Muscle of leg (tissue), 11 donors: ENCODE data around the gene GNA12. TPM values are rescaled to one million over a fixed set of nuclear protein-coding genes. Genes with fewer than 3 reads are reported as not detected.
A peak's percentile ranks its signal among the peaks of the same experiment; 100 is the strongest.
"Not testable (repeated sequence)": the region's sequence is repeated elsewhere in the genome, so short reads cannot be mapped to it uniquely, and the experiment has no call there.

Experiments used
- DNase-seq: peaks from one replicate; pipeline ENCODE4 v3.0.0; 2013
- H3K27ac ChIP-seq: one replicate; pipeline ENCODE4 v1.5.1; 2013; ENCODE audit warnings: mild to moderate bottlenecking, low read length, control low read depth
- H3K27me3 ChIP-seq: one replicate; pipeline ENCODE4 v1.6.1; 2013; ENCODE audit warnings: low read length; ENCODE audit not compliant: control insufficient read depth, insufficient read depth
- H3K36me3 ChIP-seq: one replicate; pipeline ENCODE4 v1.6.1; 2013; ENCODE audit warnings: low read length; ENCODE audit not compliant: control insufficient read depth, insufficient read depth
- H3K4me1 ChIP-seq: one replicate; pipeline ENCODE4 v1.6.1; 2013; ENCODE audit warnings: low read length; ENCODE audit not compliant: control insufficient read depth, insufficient read depth
- H3K4me3 ChIP-seq: one replicate; pipeline ENCODE4 v1.5.1; 2013; ENCODE audit warnings: low read length, control low read depth
- H3K9me3 ChIP-seq: replicated peaks from 2 replicates; pipeline ENCODE4 v1.6.1; 2013; ENCODE audit warnings: low read depth, low read length; ENCODE audit not compliant: control insufficient read depth
- WGBS: methylation state at CpG from one replicate; pipeline ENCODE4 v1.1.5; 2013; ENCODE audit warnings: missing lambda C conversion rate; ENCODE audit not compliant: insufficient coverage; 5-methylcytosine and 5-hydroxymethylcytosine counted together
- polyA plus RNA-seq, 8 donors: library from polyadenylated mRNA; unstranded; fragments of 120-200 nt; gene quantifications; one replicate each; pipeline versions ENCODE4 v1.2.1 to v1.2.3, GENCODE V29; 2013; ENCODE audit warnings: inconsistent platforms in 1 of 8, low replicate concordance in 1 of 8; ENCODE audit not compliant: insufficient read length in 8 of 8, insufficient read depth in 1 of 8
- total RNA-seq: library from RNA; stranded (reverse); fragments of 120-200 nt; gene quantifications from one replicate; pipeline ENCODE4 v1.2.4, GENCODE V29; 2013

The GNA12 gene
- total and polyA plus RNA-seq, 9 donors: 6.6 to 40.4 (median 31.6) TPM

DNA sequence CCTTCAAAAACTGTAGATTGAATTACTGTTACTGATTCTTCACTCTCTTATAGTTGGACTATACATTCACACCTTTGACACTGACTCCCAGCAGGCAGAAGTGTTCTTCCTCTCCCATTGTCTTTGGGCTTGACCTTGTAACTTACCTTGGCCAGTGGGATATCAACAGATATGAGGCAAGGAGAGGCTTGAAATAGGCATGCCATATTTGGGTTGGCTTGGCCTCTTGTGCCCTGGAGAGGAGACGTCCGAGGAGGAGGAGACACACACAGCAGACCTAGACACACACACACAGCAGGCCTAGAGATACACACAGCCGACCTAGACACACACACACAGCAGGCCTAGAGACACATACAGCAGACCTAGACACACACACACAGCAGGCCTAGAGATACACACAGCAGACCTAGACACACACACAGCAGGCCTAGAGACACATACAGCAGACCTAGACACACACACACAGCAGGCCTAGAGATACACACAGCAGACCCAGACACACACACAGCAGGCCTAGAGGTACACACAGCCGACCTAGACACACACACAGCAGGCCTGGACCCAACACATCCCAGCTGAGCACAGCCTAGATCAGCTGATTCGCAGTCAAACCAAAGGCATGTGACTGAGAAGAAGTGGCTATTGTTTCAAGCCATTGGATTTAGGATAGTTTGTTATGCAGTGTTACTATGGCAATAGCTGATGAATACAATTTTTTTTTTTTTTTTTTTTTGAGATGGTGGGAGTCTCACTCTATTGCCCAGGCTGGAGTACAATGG lies 12.5 kb upstream of the GNA12 start:
- no peaks in the 10 kb centered on the region for H3K27me3 ChIP-seq
- 87% methylated on average over 3 of the region's 5 CpGs for WGBS
- H3K36me3 ChIP-seq: no peaks in the 10 kb centered on the region
- no peak for DNase-seq
- no peak overlapping the region for H3K4me3 ChIP-seq
- H3K4me1 ChIP-seq: peaks cover 7% of the 10 kb centered on the region
- no peak overlapping the region for H3K27ac ChIP-seq
- no peaks in the 10 kb centered on the region for H3K9me3 ChIP-seq

DNA sequence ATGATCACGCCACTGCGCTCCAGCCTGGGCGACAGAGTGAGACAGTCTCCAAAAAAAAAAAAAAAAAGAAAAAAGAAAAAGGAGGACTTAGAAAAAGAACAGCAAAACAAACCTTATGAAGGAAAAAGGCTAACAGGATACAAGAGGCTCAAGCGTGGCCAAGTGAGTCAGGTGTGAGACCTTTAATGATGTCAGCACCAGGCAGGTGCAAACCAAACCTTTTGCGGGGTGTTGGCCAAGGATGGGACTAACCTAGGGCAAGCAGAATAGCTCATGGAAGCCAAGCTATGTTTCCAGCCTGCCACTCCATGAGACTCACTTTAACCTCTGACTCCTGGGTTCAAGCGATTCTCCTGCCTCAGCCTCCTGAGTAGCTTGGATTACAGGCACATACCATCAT lies 11.3 kb upstream of the GNA12 start:
- Histone ChIP-seq H3K27ac (no peak overlapping the region), H3K4me1 (peaks cover 7% of the 10 kb centered on the region), H3K27me3 (no peaks in the 10 kb centered on the region), H3K9me3 (no peaks in the 10 kb centered on the region), H3K4me3 (no peak overlapping the region), H3K36me3 (no peaks in the 10 kb centered on the region)
- no peak for DNase-seq
- 95% methylated on average over 2 of the region's 6 CpGs for WGBS

DNA sequence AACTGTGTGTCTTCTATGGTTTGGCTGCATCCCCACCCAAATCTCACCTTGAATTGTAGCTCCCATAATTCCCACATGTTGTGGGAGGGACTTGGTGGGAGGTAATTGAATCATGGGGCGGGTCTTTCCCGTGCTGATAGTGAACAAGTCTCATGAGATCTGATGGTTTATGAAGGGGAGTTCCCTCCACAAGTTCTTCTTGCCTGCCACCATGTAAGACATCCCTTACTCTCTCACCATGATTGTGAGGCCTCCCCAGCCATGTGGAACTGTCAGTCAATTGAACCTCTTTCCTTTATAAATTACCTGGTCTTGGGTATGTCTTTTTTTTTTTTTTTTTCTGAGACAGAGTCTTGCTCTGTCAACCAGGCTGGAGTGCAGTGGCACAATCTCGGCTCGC lies 9.4 kb upstream of the GNA12 start:
- not testable (repeated sequence) for H3K27me3 ChIP-seq, H3K27ac ChIP-seq, H3K4me3 ChIP-seq, DNase-seq, H3K9me3 ChIP-seq, H3K4me1 ChIP-seq, H3K36me3 ChIP-seq
- WGBS: no CpG with 5 or more reads among the region's 4 CpGs

DNA sequence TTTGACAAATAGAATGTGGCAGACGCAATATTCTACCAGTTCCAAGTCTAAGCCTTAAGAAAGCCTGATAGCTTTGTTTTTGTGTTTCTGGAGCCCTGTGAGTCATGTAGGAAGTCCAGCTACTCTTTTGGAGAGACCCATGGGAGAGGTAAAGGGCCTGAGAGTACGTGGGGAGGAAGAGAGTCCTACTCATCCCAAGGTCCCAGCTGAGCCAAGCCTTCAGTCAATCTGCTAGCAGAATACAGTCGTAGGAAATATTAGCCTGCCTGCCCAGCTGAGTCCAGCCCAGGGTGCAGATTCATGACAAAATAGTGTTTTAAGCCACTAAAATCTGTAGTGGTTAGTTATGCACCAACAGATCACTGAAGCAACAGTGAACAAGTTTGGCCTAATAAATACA lies 9.0 kb upstream of the GNA12 start:
- H3K27ac ChIP-seq: no peak overlapping the region
- H3K36me3 ChIP-seq: no peaks in the 10 kb centered on the region
- H3K4me1 ChIP-seq: no peaks in the 10 kb centered on the region
- WGBS: 20% methylated on average over 1 of the region's 3 CpGs
- no peaks in the 10 kb centered on the region for H3K27me3 ChIP-seq
- DNase-seq: peak; percentile 33
- H3K4me3 ChIP-seq: no peak overlapping the region
- H3K9me3 ChIP-seq: no peaks in the 10 kb centered on the region

DNA sequence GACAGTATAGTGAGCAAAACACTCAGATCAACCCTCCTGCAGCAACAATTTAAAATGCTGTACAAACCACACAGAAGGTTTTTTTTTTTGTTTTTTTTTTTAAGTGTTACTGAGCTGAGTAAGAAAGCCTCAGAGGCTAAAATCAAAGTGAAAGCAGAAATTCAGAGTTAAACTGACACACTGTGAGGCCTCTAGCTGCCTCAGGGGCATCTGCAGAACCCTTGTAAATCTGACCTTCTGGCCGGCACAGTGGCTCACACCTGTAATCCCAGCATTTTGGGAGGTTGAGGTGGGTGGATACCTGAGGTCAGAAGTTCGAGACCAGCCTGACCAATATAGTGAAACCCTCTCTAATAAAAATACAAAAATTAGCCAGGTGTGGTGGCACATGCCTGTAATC lies 7.4 kb upstream of the GNA12 start:
- H3K27ac ChIP-seq: no peak overlapping the region

DNA sequence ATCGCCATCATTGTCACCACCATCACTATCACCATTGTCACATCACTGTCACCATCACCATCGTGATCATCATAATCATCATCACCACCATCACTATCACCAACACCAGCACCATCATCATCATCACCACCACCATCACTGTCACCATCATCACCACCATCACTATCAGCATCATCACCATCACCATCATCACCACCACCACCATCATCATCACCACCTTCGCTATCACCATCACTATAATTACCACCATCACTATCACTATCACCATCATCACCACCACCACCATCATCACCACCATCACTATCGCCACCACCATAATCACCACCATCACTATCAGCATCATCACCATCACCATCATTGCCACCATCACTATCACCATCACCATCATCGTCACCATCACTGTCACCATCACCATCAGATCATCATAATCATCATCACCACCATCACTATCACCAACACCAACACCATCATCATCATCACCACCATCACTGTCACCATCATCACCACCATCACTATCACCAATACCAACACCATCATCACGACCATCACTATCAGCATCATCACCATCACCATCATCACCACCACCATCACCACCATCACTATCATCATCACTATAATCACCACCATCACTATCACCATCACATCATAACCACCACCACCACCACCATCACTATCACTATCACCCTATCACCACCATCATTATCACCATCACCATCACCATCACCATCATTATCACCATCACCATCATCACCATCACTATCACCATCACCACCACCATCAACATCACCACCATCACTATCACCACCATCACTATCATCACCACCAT lies 6.0 kb upstream of the GNA12 start:
- Histone ChIP-seq H3K4me1 (no peaks in the 10 kb centered on the region), H3K4me3 (no peak overlapping the region)
- WGBS: 90% methylated on average over 5 of the region's 6 CpGs

More for the DNA sequence above, 7.4 kb upstream of the GNA12 start:
- WGBS: no CpG with 5 or more reads among the region's 2 CpGs
- Histone ChIP-seq H3K27me3 (no peaks in the 10 kb centered on the region), H3K4me3 (no peak overlapping the region), H3K36me3 (no peaks in the 10 kb centered on the region), H3K9me3 (no peaks in the 10 kb centered on the region), H3K4me1 (no peaks in the 10 kb centered on the region)
- no peak for DNase-seq

DNA sequence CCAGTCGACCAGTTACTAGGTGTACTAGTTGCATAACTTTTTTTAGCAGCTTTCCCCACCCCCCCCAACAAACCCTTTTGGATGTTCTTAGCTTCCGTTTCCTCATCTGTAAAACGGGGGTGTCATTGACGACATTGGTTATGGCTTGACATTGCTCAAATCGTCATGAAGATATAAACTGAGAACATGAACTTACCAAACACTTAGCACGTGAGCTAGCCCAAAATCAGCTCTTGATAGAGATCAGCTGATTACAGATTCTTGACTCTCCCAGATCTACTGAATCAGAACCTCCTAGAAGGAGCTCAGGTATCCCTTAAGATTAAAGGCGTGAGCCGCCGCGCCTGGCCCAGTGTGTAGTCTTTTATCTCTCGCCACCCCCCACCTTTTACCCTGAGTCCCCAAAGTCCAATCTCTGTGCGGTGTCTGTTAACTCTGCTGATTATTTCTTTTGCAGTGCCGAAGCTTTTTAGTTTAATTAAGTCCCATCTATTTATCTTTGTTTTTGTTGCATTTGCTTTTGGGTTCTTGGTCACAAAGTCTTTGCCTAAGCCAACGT lies 1.0 kb upstream of the GNA12 start:
- DNase-seq: no peak
- Histone ChIP-seq H3K36me3 (peaks cover 9% of the 10 kb centered on the region), H3K4me1 (peaks cover 16% of the 10 kb centered on the region), H3K27ac (no peak overlapping the region), H3K4me3 (no peak overlapping the region), H3K27me3 (no peaks in the 10 kb centered on the region), H3K9me3 (no peaks in the 10 kb centered on the region)
- WGBS: 65% methylated on average over 4 of the region's 14 CpGs

More for the DNA sequence above, 6.0 kb upstream of the GNA12 start:
- Histone ChIP-seq H3K36me3 (no peaks in the 10 kb centered on the region), H3K27me3 (no peaks in the 10 kb centered on the region), H3K27ac (no peak overlapping the region), H3K9me3 (no peaks in the 10 kb centered on the region)
- DNase-seq: no peak

DNA sequence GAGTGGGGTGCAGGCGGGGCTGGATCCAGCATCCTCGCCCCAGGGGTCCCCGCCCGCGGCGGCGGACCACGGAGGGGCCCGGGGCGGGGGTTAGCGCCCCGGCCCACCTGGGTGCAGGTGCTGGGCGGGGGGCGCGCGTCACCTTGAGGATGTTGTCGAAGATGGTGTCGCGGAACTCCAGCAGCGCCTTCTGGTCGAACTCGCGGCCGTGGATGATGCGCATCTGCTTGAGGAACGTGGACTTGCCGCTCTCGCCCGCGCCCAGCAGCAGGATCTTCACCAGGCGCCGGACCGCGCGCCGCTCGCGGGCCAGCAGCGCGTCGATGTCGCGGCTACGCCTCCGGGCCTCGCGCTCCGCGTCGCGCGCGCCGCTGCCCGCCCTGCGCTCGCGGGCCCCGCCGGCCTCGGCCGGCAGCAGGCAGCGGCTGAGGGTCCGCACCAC lies 376 bp downstream of the GNA12 start:
- H3K4me1 ChIP-seq: peaks cover 16% of the 10 kb centered on the region
- 2% methylated on average over 64 of the region's 64 CpGs for WGBS

DNA sequence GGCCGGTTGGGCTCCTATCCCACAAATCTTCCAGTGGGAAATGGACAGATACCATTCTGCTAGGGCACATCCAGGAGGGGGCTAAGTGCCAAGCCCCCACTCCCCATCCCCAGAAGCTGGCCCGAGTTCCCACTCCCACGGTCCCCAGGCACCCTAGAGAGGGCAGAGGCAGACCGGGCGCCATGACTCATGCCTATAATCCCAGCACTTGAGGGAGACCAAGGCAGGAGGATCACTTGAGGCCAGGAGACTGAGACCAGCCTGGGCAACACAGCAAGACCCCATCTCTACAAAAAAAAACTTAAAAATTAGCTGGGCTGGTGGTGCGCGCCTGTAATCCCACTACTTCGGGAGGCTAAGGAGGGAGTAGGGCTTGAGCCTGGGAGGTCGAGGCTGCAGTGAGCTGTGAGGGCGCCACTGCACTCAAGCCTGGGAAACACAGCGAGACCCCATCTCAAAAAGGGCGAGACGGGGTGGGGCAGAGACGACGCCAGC lies 870 bp downstream of the GNA12 start:
- peaks cover 16% of the 10 kb centered on the region for H3K4me1 ChIP-seq
- no peak for DNase-seq
- H3K9me3 ChIP-seq: no peaks in the 10 kb centered on the region
- WGBS: 49% methylated on average over 14 of the region's 15 CpGs
- no peaks in the 10 kb centered on the region for H3K27me3 ChIP-seq
- H3K4me3 ChIP-seq: peak overlapping the region; percentile 58
- no peak overlapping the region for H3K27ac ChIP-seq
- peaks cover 9% of the 10 kb centered on the region for H3K36me3 ChIP-seq

More for the DNA sequence above, 376 bp downstream of the GNA12 start:
- H3K4me3 ChIP-seq: peak overlapping the region; percentile 58
- DNase-seq: peak; percentile 59
- H3K9me3 ChIP-seq: no peaks in the 10 kb centered on the region
- no peaks in the 10 kb centered on the region for H3K27me3 ChIP-seq
- H3K36me3 ChIP-seq: peaks cover 9% of the 10 kb centered on the region
- H3K27ac ChIP-seq: no peak overlapping the region

DNA sequence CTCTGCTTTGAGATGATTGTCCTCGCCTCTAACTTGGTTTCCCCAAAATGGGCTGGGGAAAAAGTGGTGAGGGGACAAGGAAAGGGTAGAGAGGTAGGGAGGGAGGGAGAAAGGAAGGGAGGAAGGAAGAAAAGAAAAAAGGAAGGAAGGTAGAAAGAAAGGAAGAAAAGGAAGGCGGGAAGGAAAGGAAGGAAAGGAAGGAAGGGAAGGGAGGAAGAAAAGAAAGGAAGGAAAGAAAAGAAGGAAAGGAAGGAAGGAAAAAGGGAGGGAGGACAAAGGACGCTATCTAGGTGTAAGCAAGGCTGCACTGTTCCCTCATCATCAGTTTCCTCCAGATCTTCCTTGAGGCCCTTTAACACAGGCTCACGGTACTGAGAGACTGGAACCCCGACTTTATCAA lies 2.2 kb downstream of the GNA12 start:
- Histone ChIP-seq H3K4me3 (no peak overlapping the region), H3K9me3 (no peaks in the 10 kb centered on the region), H3K27me3 (no peaks in the 10 kb centered on the region), H3K4me1 (peaks cover 17% of the 10 kb centered on the region), H3K36me3 (peaks cover 12% of the 10 kb centered on the region), H3K27ac (no peak overlapping the region)
- 80% methylated on average over 5 of the region's 5 CpGs for WGBS
- DNase-seq: no peak
